Upper lobe of left lung (tissue), 4 donors: ENCODE measurements around the gene C7orf57.

Source experiments
- EP300 ChIP-seq, 4 donors: sonication (generic); formaldehyde crosslinking; IDR thresholded peaks; one replicate each; pipeline ENCODE4 v1.5.1; 2017; ENCODE audit warnings: antibody characterized with exemption in 4 of 4, control low read depth in 2 of 4
- POLR2A ChIP-seq, 4 donors: fragments of 450-650 bp; IDR thresholded peaks; one replicate each; pipeline ENCODE4 v1.5.1; 2016 to 2017; ENCODE audit warnings: antibody characterized with exemption in 4 of 4, mild to moderate bottlenecking in 2 of 4
- POLR2AphosphoS5 ChIP-seq, 2 donors: sonication (generic); formaldehyde crosslinking; IDR thresholded peaks; one replicate each; pipeline ENCODE4 v1.5.1; 2017; ENCODE audit warnings: antibody characterized with exemption in 2 of 2
- TF ChIP-seq, protein P1 (sequence below), 6 experiments: fragments of 450-650 bp in 4 of 6; fragments of 200-600 bp in 2 of 6; sonication (generic) in 2 of 6; IDR thresholded peaks; one replicate each; pipeline ENCODE4 v1.5.1; 2016 to 2019; ENCODE audit warnings: antibody characterized with exemption in 6 of 6

DNA sequence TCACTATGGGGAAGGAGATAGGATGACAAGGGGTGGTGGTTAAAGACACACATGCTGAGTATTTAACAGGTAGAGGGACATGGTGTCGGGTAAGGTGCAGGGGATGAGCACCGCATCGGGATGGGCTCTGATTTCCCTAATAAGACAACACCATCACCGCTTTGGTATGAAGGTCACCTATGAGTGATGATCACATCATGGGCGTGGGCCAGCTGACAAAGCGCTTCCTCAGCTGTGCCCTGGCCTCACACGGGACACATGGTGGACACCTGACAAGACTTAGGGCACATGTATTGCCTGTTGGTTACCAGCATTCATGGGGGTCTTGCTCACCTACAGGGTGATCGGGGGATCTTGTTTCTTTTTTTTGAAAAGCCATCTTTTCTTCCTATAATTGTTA lies 12.8 kb downstream of the C7orf57 start:
- TF ChIP-seq POLR2A (IDR thresholded peaks at IDR 0.05): no peak
- no peak for TF ChIP-seq POLR2AphosphoS5 (IDR thresholded peaks at IDR 0.05)
- TF ChIP-seq, protein P1, sequence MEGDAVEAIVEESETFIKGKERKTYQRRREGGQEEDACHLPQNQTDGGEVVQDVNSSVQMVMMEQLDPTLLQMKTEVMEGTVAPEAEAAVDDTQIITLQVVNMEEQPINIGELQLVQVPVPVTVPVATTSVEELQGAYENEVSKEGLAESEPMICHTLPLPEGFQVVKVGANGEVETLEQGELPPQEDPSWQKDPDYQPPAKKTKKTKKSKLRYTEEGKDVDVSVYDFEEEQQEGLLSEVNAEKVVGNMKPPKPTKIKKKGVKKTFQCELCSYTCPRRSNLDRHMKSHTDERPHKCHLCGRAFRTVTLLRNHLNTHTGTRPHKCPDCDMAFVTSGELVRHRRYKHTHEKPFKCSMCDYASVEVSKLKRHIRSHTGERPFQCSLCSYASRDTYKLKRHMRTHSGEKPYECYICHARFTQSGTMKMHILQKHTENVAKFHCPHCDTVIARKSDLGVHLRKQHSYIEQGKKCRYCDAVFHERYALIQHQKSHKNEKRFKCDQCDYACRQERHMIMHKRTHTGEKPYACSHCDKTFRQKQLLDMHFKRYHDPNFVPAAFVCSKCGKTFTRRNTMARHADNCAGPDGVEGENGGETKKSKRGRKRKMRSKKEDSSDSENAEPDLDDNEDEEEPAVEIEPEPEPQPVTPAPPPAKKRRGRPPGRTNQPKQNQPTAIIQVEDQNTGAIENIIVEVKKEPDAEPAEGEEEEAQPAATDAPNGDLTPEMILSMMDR (IDR thresholded peaks at IDR 0.05): no peak
- no peak for TF ChIP-seq EP300 (IDR thresholded peaks at IDR 0.05)
